K562 (cell line): ENCODE data around the gene STAT6. TPM values are rescaled to one million over a fixed set of nuclear protein-coding genes. Genes with fewer than 3 reads are reported as not detected.

ENCODE experiments used
- ARID4B ChIP-seq: sonication (generic); formaldehyde crosslinking; IDR thresholded peaks from 2 replicates; pipeline ENCODE4 v1.8.0; 2022; ENCODE audit warnings: mild to moderate bottlenecking, missing genetic modification reagents
- ATF3 ChIP-seq, 2 experiments: fragments of 450-650 bp in 1 of 2; sonication (generic) in 1 of 2; formaldehyde crosslinking in 1 of 2; IDR thresholded peaks in 1 of 2; conservative IDR thresholded peaks in 1 of 2; 2 replicates each; pipeline versions ENCODE4 v1.6.1 to v1.8.1; 2016 to 2023; ENCODE audit warnings: mild to moderate bottlenecking in 2 of 2, moderate library complexity in 2 of 2, inconsistent platforms in 1 of 2, missing genetic modification reagents in 1 of 2
- BRCA1 ChIP-seq, 2 experiments: fragments of 450-650 bp in 1 of 2; sonication (generic) in 1 of 2; formaldehyde crosslinking in 1 of 2; IDR thresholded peaks; 2 replicates each; pipeline versions ENCODE4 v1.5.0 to v1.6.1; 2017 to 2020; ENCODE audit warnings: mild to moderate bottlenecking in 1 of 2, missing genetic modification reagents in 1 of 2
- GTF2B ChIP-seq: IDR thresholded peaks from 2 replicates; pipeline ENCODE4 v1.6.1; 2011; ENCODE audit not compliant: insufficient read length; ENCODE audit errors: extremely low read depth
- HMG20A ChIP-seq: fragments of 450-650 bp; formaldehyde crosslinking; conservative IDR thresholded peaks from 2 replicates; pipeline ENCODE4 v1.4.0; 2020; ENCODE audit warnings: mild to moderate bottlenecking, mixed read lengths
- HNRNPH1 ChIP-seq: fragments of 200-400 bp; formaldehyde crosslinking; optimal IDR thresholded peaks from 2 replicates; pipeline ENCODE3; 2017; ENCODE audit warnings: low read depth, mild to moderate bottlenecking, low read length, moderate library complexity
- IRF1 ChIP-seq: sonication (generic); formaldehyde crosslinking; IDR thresholded peaks from 2 replicates; pipeline ENCODE4 v1.8.0; 2022; ENCODE audit warnings: missing genetic modification reagents, mild to moderate bottlenecking, borderline replicate concordance
- MAZ ChIP-seq, 2 experiments: fragments of 450-650 bp in 1 of 2; sonication (generic) in 1 of 2; formaldehyde crosslinking; IDR thresholded peaks in 1 of 2; conservative IDR thresholded peaks in 1 of 2; 2 replicates each; pipeline versions ENCODE4 v1.4.0 to v1.5.0; 2020; ENCODE audit warnings: mild to moderate bottlenecking in 1 of 2, missing genetic modification reagents in 1 of 2
- MBD1 ChIP-seq: fragments of 250-450 bp; sonication (Bioruptor Pico); IDR thresholded peaks from 2 replicates; pipeline ENCODE4 v1.8.0; 2022; ENCODE audit warnings: inconsistent platforms
- MTA3 ChIP-seq: fragments of 450-650 bp; formaldehyde crosslinking; IDR thresholded peaks from 2 replicates; pipeline ENCODE4 v1.6.1; 2017; ENCODE audit warnings: mild to moderate bottlenecking, borderline replicate concordance
- PHF8 ChIP-seq: fragments of 200-600 bp; sonication (generic); IDR thresholded peaks from 2 replicates; pipeline ENCODE4 v1.6.1; 2012; ENCODE audit warnings: mixed run types, mild to moderate bottlenecking, inconsistent platforms, low read length, moderate library complexity, borderline replicate concordance
- ZNF699 ChIP-seq: fragments of 250-450 bp; sonication (Bioruptor Pico); IDR thresholded peaks from 2 replicates; pipeline ENCODE4 v1.8.0; 2021; ENCODE audit warnings: mild to moderate bottlenecking, moderate library complexity; ENCODE audit not compliant: insufficient replicate concordance
- ZNF76 ChIP-seq: fragments of 250-450 bp; sonication (Bioruptor Pico); IDR thresholded peaks from 2 replicates; pipeline ENCODE4 v1.4.0; 2020; ENCODE audit warnings: mild to moderate bottlenecking, moderate library complexity, borderline replicate concordance
- ZNF764 ChIP-seq: fragments of 250-450 bp; sonication (Bioruptor Pico); IDR thresholded peaks from 2 replicates; pipeline ENCODE4 v1.4.0; 2020; ENCODE audit warnings: low read depth, mild to moderate bottlenecking, moderate library complexity
- polyA plus RNA-seq, 8 experiments: library from polyadenylated mRNA; depleted of rRNA in 4 of 8; stranded (reverse) in 5 of 8; unstranded in 3 of 8; fragments of >200 nt; fragmentation: Nextera tagmentation in 2 of 8; fragmentation: Illumina TruSeq in 1 of 8; extraction: Ambion mirVana in 2 of 8; extraction: Trizol in 1 of 8; gene quantifications; 2 replicates each; pipeline versions ENCODE4 v1.2.1 to v1.2.3, GENCODE V29; 2011 to 2014; ENCODE audit warnings: inconsistent platforms in 1 of 8, missing spikeins in 1 of 8
- total RNA-seq, 7 experiments: library from RNA; depleted of rRNA in 6 of 7; stranded (reverse); fragments of >200 nt in 6 of 7; fragmentation: Illumina TruSeq in 2 of 7; extraction: Trizol in 2 of 7; gene quantifications; 2 replicates each; pipeline versions ENCODE4 v1.2.1 to v1.2.3, GENCODE V29; 2011 to 2021; ENCODE audit warnings: low replicate concordance in 1 of 7

STAT6 gene
- total and polyA plus RNA-seq, 9 of the 15 experiments (the other 6 are each of a cell fraction or from before 2014, with no cell fraction given) = 2.4 to 49.5 (median 26.5) TPM

GRCh38 chr12:57110104-57111030 lies 795 bp downstream of the STAT6 start (continued):
- TF ChIP-seq MBD1 (CRISPR knock-in tag) = no peak
- no peak for TF ChIP-seq HMG20A
- TF ChIP-seq MAZ (CRISPR knock-in tag; conservative IDR thresholded peaks at IDR 0.05 in 1 of 2, IDR thresholded peaks at IDR 0.05 in 1 of 2) = peak; percentile 16 to 68; a peak in 1 of 4 replicates
- TF ChIP-seq ZNF699 (CRISPR knock-in tag) = no peak
- no peak for TF ChIP-seq HNRNPH1
- no peak for TF ChIP-seq GTF2B
- no peak for TF ChIP-seq IRF1
- no peak; the same call in 1 of the 2 replicates for TF ChIP-seq MTA3
- no peak for TF ChIP-seq ATF3 (IDR thresholded peaks at IDR 0.05)
- TF ChIP-seq ATF3 (CRISPR knock-in tag; conservative IDR thresholded peaks at IDR 0.05) = no peak
- no peak for TF ChIP-seq ZNF764
- TF ChIP-seq ZNF76 (CRISPR knock-in tag) = no peak
- no peak for TF ChIP-seq ARID4B
- no peak for TF ChIP-seq PHF8
- TF ChIP-seq BRCA1 (IDR thresholded peaks at IDR 0.05) = no peak
- no peak for TF ChIP-seq BRCA1 (CRISPR knock-in tag; IDR thresholded peaks at IDR 0.05)
